ENCODE measurements around the gene HYI. TPM values are rescaled to one million over a fixed set of nuclear protein-coding genes. Genes with fewer than 3 reads are reported as not detected.

HYI gene
- total and polyA plus RNA-seq, 7 donors: 7.4 to 21.4 (median 12.2) TPM

DNA sequence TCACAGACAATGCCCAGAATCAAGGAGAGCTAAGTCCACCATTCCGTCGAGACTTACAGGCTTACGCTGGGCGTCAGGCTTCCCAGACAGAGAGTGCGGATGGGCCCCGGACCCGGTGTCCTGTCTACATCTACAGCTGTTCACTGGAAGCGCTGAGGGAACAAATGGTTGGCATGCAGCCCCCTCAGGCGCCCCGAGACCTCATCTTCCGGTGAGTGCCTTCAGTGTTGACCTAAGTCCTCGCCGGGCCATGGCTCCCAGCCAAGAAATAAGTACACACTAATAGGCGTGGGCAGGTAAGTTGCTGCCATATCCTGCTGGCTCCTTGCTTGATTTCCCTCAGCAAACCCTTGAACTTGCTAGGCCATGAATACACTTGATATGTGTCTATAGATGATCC, 26.2 kb downstream of the HYI start:
- TF ChIP-seq, protein P1, sequence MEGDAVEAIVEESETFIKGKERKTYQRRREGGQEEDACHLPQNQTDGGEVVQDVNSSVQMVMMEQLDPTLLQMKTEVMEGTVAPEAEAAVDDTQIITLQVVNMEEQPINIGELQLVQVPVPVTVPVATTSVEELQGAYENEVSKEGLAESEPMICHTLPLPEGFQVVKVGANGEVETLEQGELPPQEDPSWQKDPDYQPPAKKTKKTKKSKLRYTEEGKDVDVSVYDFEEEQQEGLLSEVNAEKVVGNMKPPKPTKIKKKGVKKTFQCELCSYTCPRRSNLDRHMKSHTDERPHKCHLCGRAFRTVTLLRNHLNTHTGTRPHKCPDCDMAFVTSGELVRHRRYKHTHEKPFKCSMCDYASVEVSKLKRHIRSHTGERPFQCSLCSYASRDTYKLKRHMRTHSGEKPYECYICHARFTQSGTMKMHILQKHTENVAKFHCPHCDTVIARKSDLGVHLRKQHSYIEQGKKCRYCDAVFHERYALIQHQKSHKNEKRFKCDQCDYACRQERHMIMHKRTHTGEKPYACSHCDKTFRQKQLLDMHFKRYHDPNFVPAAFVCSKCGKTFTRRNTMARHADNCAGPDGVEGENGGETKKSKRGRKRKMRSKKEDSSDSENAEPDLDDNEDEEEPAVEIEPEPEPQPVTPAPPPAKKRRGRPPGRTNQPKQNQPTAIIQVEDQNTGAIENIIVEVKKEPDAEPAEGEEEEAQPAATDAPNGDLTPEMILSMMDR (IDR thresholded peaks at IDR 0.05): no peak

GRCh38 chr1:43426221-43426620, 27.5 kb downstream of the HYI start:
- H3K27ac ChIP-seq: no peak overlapping the region

More for the DNA sequence above, 26.2 kb downstream of the HYI start:
- ATAC-seq (no peak), DNase-seq (no peak)
- intact Hi-C loops (cut with DNase I): no loop called here
- Histone ChIP-seq H3K4me3 (no peak overlapping the region), H3K36me3 (ENCODE audit: insufficient read depth in 1 of 2, low read depth in 1 of 2) (peaks cover 17 to 93% of the 10 kb centered on the region in 2 donors), H3K27ac (no peak overlapping the region), H3K4me1 (no peaks in the 10 kb centered on the region), H3K9me3 (no peaks in the 10 kb centered on the region), H3K27me3 (ENCODE audit: insufficient read depth in 3 of 3, low read length in 2 of 3) (no peaks in the 10 kb centered on the region)
- WGBS, 3 donors: 77 to 82% (median 80%) methylated on average over 14 of the region's 14 CpGs

GRCh38 chr1:43425045-43425444, 28.7 kb downstream of the HYI start:
- Histone ChIP-seq H3K27me3 (ENCODE audit: insufficient read depth in 3 of 3, low read length in 2 of 3) (no peaks in the 10 kb centered on the region), H3K9me3 (no peaks in the 10 kb centered on the region), H3K4me3 (no peak overlapping the region), H3K36me3 (ENCODE audit: insufficient read depth in 1 of 2, low read depth in 1 of 2) (peaks cover 5 to 93% of the 10 kb centered on the region in 2 donors), H3K4me1 (no peaks in the 10 kb centered on the region), H3K27ac (no peak overlapping the region)
- ATAC-seq (no peak), DNase-seq (no peak)
- TF ChIP-seq, protein P1 (IDR thresholded peaks at IDR 0.05): no peak
- intact Hi-C loops (cut with DNase I): no loop called here
- 79 to 91% (median 87%) methylated on average over 4 of the region's 4 CpGs for WGBS, 3 donors

More at GRCh38 chr1:43426221-43426620, 27.5 kb downstream of the HYI start:
- WGBS, 3 donors: 83 to 89% (median 83%) methylated on average over 11 of the region's 11 CpGs
- TF ChIP-seq, protein P1 (IDR thresholded peaks at IDR 0.05): no peak
- H3K4me1 ChIP-seq: no peaks in the 10 kb centered on the region
- H3K27me3 ChIP-seq (ENCODE audit: insufficient read depth in 3 of 3, low read length in 2 of 3): no peaks in the 10 kb centered on the region
- H3K36me3 ChIP-seq (ENCODE audit: insufficient read depth in 1 of 2, low read depth in 1 of 2): peaks cover 10 to 93% of the 10 kb centered on the region in 2 donors
- DNase-seq (no peak), ATAC-seq (no peak)
- intact Hi-C loops (cut with DNase I): no loop called here
- no peak overlapping the region for H3K4me3 ChIP-seq
- no peaks in the 10 kb centered on the region for H3K9me3 ChIP-seq

DNA sequence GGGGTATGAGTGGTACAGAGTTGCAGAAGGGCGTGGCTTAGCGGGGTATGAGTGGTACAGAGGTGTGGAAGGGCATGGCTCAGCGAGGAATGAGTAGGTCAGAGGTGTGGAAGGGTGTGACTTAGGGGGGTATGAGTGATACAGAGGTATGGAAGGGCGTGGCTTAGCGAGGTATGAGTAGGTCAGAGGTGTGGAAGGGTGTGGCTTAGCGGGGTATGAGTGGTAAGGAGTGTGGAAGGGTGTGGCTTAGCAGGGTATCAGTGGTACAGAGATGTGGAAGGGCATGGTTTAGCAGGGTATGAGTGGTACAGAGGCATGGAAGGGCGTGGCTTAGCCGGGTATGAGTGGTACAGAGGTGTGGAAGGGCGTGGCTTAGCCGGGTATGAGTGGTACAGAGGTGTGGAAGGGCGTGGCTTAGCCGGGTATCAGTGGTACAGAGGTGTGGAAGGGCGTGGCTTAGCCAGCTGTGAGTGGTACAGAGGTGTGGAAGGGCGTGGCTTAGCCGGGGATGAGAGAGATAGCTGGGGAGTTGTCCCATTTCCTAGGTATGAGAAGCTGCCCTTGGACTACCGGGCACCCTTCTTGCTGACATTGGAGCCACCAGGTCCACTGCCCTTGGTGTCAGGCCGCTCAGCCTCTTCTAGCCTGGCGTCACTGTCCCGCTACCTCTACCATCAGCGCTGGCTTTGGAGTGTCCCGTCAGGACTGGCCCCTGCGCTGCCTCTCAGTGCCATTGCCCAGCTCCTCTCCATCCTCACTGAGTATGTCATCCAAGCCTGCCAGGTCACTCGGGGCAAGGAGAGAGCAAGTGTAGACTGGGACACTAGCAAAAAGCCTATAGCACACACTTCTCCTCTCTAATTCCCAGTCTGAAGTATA, 29.8 kb downstream of the HYI start:
- no peak for ATAC-seq
- H3K36me3 ChIP-seq (ENCODE audit: insufficient read depth in 1 of 2, low read depth in 1 of 2): peaks cover 5 to 93% of the 10 kb centered on the region in 2 donors
- intact Hi-C loops (cut with DNase I): no loop called here

More for the DNA sequence above, 29.8 kb downstream of the HYI start:
- H3K4me3 ChIP-seq: no peak overlapping the region
- no peaks in the 10 kb centered on the region for H3K4me1 ChIP-seq
- TF ChIP-seq, protein P1 (IDR thresholded peaks at IDR 0.05): no peak
- H3K9me3 ChIP-seq: no peaks in the 10 kb centered on the region
- WGBS, 3 donors: 91 to 96% (median 93%) methylated on average over 23 of the region's 23 CpGs
- no peak overlapping the region for H3K27ac ChIP-seq
- DNase-seq: no peak
- no peaks in the 10 kb centered on the region for H3K27me3 ChIP-seq (ENCODE audit: insufficient read depth in 3 of 3, low read length in 2 of 3)
